Thyroid gland (tissue), 4 donors: ENCODE data around the gene CA12.

Experiments
- POLR2A ChIP-seq, 2 donors: fragments of 450-650 bp; IDR thresholded peaks; one replicate each; pipeline ENCODE4 v1.6.1; 2017; ENCODE audit warnings: antibody characterized with exemption in 2 of 2, mild to moderate bottlenecking in 2 of 2, moderate library complexity in 1 of 2
- TF ChIP-seq, protein P1 (sequence below), 6 experiments: fragments of 200-600 bp in 3 of 6; fragments of 450-650 bp in 3 of 6; sonication (generic) in 3 of 6; IDR thresholded peaks; one replicate each; pipeline ENCODE4 v1.5.1; 2016 to 2019; ENCODE audit warnings: antibody characterized with exemption in 6 of 6, mild to moderate bottlenecking in 2 of 6, inconsistent platforms in 1 of 6, moderate library complexity in 1 of 6

DNA sequence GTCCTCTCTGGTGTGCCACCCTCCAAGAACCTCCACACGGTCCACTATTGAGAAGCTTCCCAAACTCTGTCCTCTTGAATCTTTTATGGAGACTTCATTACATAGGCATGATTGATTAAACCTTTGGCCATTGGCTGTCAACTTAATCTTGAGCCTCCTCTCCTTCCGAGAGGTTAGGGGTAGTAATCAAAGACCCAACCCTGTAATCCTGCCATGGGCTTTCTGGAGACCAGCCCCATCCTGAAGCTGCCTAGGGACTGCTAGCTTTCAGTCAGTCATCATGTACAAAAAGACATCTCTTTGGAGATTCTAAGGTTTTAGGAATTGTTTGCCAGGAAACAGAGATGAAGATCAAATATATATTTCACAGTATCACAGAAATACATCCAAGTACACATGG lies 67.2 kb downstream of the CA12 start:
- TF ChIP-seq POLR2A (IDR thresholded peaks at IDR 0.05) = no peak
- TF ChIP-seq, protein P1, sequence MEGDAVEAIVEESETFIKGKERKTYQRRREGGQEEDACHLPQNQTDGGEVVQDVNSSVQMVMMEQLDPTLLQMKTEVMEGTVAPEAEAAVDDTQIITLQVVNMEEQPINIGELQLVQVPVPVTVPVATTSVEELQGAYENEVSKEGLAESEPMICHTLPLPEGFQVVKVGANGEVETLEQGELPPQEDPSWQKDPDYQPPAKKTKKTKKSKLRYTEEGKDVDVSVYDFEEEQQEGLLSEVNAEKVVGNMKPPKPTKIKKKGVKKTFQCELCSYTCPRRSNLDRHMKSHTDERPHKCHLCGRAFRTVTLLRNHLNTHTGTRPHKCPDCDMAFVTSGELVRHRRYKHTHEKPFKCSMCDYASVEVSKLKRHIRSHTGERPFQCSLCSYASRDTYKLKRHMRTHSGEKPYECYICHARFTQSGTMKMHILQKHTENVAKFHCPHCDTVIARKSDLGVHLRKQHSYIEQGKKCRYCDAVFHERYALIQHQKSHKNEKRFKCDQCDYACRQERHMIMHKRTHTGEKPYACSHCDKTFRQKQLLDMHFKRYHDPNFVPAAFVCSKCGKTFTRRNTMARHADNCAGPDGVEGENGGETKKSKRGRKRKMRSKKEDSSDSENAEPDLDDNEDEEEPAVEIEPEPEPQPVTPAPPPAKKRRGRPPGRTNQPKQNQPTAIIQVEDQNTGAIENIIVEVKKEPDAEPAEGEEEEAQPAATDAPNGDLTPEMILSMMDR (IDR thresholded peaks at IDR 0.05) = no peak
